Panc1 (cell line): ENCODE measurements around the gene PCGF3. TPM values are rescaled to one million over a fixed set of nuclear protein-coding genes. Genes with fewer than 3 reads are reported as not detected.

Experiments
- ATAC-seq: fragments of 200-7000 bp; cut with Tn5 transposase; 2 replicates; pipeline ENCODE4 v1.9.1; 2020; ENCODE audit warnings: mild to moderate bottlenecking, moderate library complexity
- BruUV-seq: library from RNA; stranded (reverse); fragments of 400-500 nt; replicated peaks from 2 replicates; lab custom pipeline; 2021; lab: Mats Ljungman, UMichigan
- CTCF ChIA-PET: fragments of 300-600 bp; sonication (Branson Sonifier 250); formaldehyde crosslinking; loops from one replicate; lab custom pipeline; 2022; ENCODE audit warnings: antibody characterized with exemption; lab: Charles Lee
- POLR2A ChIA-PET: fragments of 300-600 bp; sonication (Branson Sonifier 250); formaldehyde crosslinking; loops from one replicate; lab custom pipeline; 2022; ENCODE audit warnings: antibody characterized with exemption; lab: Charles Lee
- DNase-seq: peaks from one replicate; pipeline ENCODE4 v3.0.0-alpha.2; 2010; ENCODE audit warnings: low read depth, low spot score
- H3K27ac ChIP-seq: 2 replicates; pipeline ENCODE4 v1.5.1; 2011; ENCODE audit warnings: mild to moderate bottlenecking, low read length, inconsistent platforms
- H3K27me3 ChIP-seq: fragments of 200-500 bp; sonication (Bioruptor generic); 2 replicates; pipeline ENCODE4 v1.6.0; 2014; ENCODE audit warnings: low read length, inconsistent platforms; ENCODE audit not compliant: control insufficient read depth, insufficient read depth
- H3K36me3 ChIP-seq: fragments of 200-500 bp; sonication (Bioruptor generic); 2 replicates; pipeline ENCODE4 v1.5.1; 2014; ENCODE audit warnings: inconsistent platforms, mild to moderate bottlenecking, low read length, moderate library complexity; ENCODE audit not compliant: control insufficient read depth, insufficient read depth
- H3K4me1 ChIP-seq: 2 replicates; pipeline ENCODE4 v1.5.1; 2011; ENCODE audit warnings: inconsistent platforms, mild to moderate bottlenecking, low read length, moderate library complexity; ENCODE audit not compliant: control insufficient read depth, insufficient read depth
- H3K4me3 ChIP-seq, 2 experiments: 2 replicates each; pipeline ENCODE4 v1.5.1; 2011 to 2012; ENCODE audit warnings: low read depth in 2 of 2, low read length in 2 of 2, mild to moderate bottlenecking in 2 of 2, inconsistent platforms in 1 of 2, moderate library complexity in 1 of 2
- H3K9me3 ChIP-seq: fragments of 200-500 bp; sonication (Bioruptor generic); 2 replicates; pipeline ENCODE4 v1.5.1; 2014; ENCODE audit warnings: low read depth, mild to moderate bottlenecking, inconsistent platforms, low read length, moderate library complexity; ENCODE audit not compliant: control insufficient read depth, insufficient read depth
- CTCF ChIP-seq: fragments of 450-650 bp; IDR thresholded peaks from 2 replicates; pipeline ENCODE4 v1.5.1; 2017; ENCODE audit warnings: mild to moderate bottlenecking
- POLR2AphosphoS5 ChIP-seq: IDR thresholded peaks from 2 replicates; pipeline ENCODE4 v1.6.1; 2012; ENCODE audit warnings: mild to moderate bottlenecking, low read depth, low read length, moderate library complexity
- REST ChIP-seq, 2 experiments: IDR thresholded peaks; 2 replicates each; pipeline ENCODE4 v1.6.1; 2011 to 2012; ENCODE audit warnings: low read depth in 2 of 2, control low read depth in 1 of 2, low read length in 1 of 2, mild to moderate bottlenecking in 1 of 2, moderate library complexity in 1 of 2; ENCODE audit not compliant: insufficient read depth in 1 of 2
- SIN3A ChIP-seq: IDR thresholded peaks from 2 replicates; pipeline ENCODE4 v1.6.1; 2012; ENCODE audit warnings: low read depth, mild to moderate bottlenecking, low read length, moderate library complexity, borderline replicate concordance; ENCODE audit not compliant: insufficient read depth
- TCF7L2 ChIP-seq: IDR thresholded peaks from 2 replicates; pipeline ENCODE4 v1.6.1; 2011; ENCODE audit warnings: mild to moderate bottlenecking, low read depth, low read length, inconsistent platforms
- in situ Hi-C: cut with HindIII; loops from 2 replicates; pipeline ENCODE4 v1.10.0; 2016; ENCODE audit warnings: low sequenced_read_pairs, low pct_unique_long_range_greater_than_20kb
- intact Hi-C: fragments of 100-400 bp; cut with micrococcal nuclease; formaldehyde crosslinking; loops from one replicate; pipeline ENCODE4 v1.10.0; 2022; ENCODE audit not compliant: unreplicated experiment
- total RNA-seq: library from RNA; stranded (reverse); gene quantifications from one replicate; pipeline ENCODE4 v1.2.1, GENCODE V29; 2021; ENCODE audit not compliant: unreplicated experiment

The PCGF3 gene
- total RNA-seq, 1 experiment from 2014 or later: 44.6 TPM

GRCh38 chr4:763191-763810 is 57.7 kb downstream of the PCGF3 start:
- CTCF ChIA-PET: no interaction called here
- intact Hi-C loops: no loop called here
- Histone ChIP-seq H3K4me3 (no peak overlapping the region), H3K9me3 (no peaks in the 10 kb centered on the region), H3K4me1 (peaks cover 26% of the 10 kb centered on the region), H3K36me3 (peaks cover 2% of the 10 kb centered on the region; the same call in 1 of the 2 replicates), H3K27me3 (no peaks in the 10 kb centered on the region), H3K27ac (no peak overlapping the region)
- in situ Hi-C loops: no loop called here
- no TSS peak for BruUV-seq
- TF ChIP-seq TCF7L2 (no peak), CTCF (no peak), REST (IDR thresholded peaks at IDR 0.05; ENCODE audit: insufficient read depth in 1 of 2, low read depth in 2 of 2, low read length in 1 of 2) (no peak), POLR2AphosphoS5 (no peak), SIN3A (no peak)
- ATAC-seq (no peak), DNase-seq (no peak)
- POLR2A ChIA-PET: no interaction called here

GRCh38 chr4:763922-764321 is 58.3 kb downstream of the PCGF3 start:
- no TSS peak for BruUV-seq
- TF ChIP-seq TCF7L2 (no peak), POLR2AphosphoS5 (no peak), REST (IDR thresholded peaks at IDR 0.05; ENCODE audit: insufficient read depth in 1 of 2, low read depth in 2 of 2, low read length in 1 of 2) (no peak), CTCF (no peak), SIN3A (no peak)
- no peak overlapping the region for H3K4me3 ChIP-seq
- peaks cover 32% of the 10 kb centered on the region for H3K4me1 ChIP-seq
- CTCF ChIA-PET: no interaction called here
- no peak for ATAC-seq
- intact Hi-C loops: no loop called here
- no peak for DNase-seq
- in situ Hi-C loops: no loop called here
- no peak overlapping the region for H3K27ac ChIP-seq
- no peaks in the 10 kb centered on the region for H3K9me3 ChIP-seq
- POLR2A ChIA-PET: no interaction called here
- H3K27me3 ChIP-seq: no peaks in the 10 kb centered on the region
- peaks cover 2% of the 10 kb centered on the region; the same call in 1 of the 2 replicates for H3K36me3 ChIP-seq
